Measurements from ENCODE around the gene KRTAP3-1. TPM values are rescaled to one million over a fixed set of nuclear protein-coding genes. Genes with fewer than 3 reads are reported as not detected.

Gene KRTAP3-1
- total and polyA plus RNA-seq, 2 donors from 2014 or later: not detected

DNA sequence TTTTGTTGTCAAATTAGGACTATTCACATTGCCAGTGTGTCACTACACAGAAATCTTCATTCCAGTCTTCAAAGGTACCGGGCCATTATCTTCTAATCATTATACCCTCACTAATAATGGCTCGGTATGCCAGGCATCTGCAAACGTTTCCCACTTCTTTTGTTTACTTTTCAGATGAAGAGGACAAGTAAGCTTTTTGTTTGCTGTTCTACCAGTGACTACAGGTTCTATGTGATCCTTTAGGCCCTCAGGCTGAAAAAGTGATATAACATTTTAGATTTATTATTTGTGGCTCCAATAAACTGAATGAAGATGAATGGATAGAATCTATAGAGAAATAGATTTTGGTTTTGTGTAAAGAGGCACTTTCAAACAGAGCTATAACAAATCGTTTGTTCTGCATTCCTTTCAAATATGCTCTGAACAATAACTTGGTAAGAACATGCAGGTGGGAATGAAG lies 403 bp upstream of the KRTAP3-1 start:
- H3K4me1 ChIP-seq (ENCODE audit: control insufficient read depth in 2 of 3, insufficient read depth in 2 of 3, low read depth in 1 of 3, low read length in 3 of 3): no peaks in the 10 kb centered on the region
- intact Hi-C loops (cut with DNase I): no loop called here
- H3K36me3 ChIP-seq (ENCODE audit: control insufficient read depth in 2 of 3, insufficient read depth in 3 of 3, low read length in 3 of 3): no peaks in the 10 kb centered on the region
- no peak overlapping the region for H3K4me3 ChIP-seq (ENCODE audit: low read length in 3 of 3)
- no peak for FAIRE-seq
- H3K9ac ChIP-seq (ENCODE audit: low read length in 3 of 3): no peak overlapping the region
- no peaks in the 10 kb centered on the region for H3K27me3 ChIP-seq (ENCODE audit: control insufficient read depth, insufficient read depth, low read length)
- no peaks in the 10 kb centered on the region for H3K9me3 ChIP-seq (ENCODE audit: control insufficient read depth in 2 of 3, insufficient read depth in 1 of 3, low read length in 3 of 3)
- DNase-seq: no peak
- H3K27ac ChIP-seq (ENCODE audit: low read depth in 2 of 2, low read length in 2 of 2): no peak overlapping the region
- TF ChIP-seq, protein P1, sequence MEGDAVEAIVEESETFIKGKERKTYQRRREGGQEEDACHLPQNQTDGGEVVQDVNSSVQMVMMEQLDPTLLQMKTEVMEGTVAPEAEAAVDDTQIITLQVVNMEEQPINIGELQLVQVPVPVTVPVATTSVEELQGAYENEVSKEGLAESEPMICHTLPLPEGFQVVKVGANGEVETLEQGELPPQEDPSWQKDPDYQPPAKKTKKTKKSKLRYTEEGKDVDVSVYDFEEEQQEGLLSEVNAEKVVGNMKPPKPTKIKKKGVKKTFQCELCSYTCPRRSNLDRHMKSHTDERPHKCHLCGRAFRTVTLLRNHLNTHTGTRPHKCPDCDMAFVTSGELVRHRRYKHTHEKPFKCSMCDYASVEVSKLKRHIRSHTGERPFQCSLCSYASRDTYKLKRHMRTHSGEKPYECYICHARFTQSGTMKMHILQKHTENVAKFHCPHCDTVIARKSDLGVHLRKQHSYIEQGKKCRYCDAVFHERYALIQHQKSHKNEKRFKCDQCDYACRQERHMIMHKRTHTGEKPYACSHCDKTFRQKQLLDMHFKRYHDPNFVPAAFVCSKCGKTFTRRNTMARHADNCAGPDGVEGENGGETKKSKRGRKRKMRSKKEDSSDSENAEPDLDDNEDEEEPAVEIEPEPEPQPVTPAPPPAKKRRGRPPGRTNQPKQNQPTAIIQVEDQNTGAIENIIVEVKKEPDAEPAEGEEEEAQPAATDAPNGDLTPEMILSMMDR (IDR thresholded peaks at IDR 0.05; ENCODE audit: borderline replicate concordance, extremely low read depth, insufficient read depth): no peak

DNA sequence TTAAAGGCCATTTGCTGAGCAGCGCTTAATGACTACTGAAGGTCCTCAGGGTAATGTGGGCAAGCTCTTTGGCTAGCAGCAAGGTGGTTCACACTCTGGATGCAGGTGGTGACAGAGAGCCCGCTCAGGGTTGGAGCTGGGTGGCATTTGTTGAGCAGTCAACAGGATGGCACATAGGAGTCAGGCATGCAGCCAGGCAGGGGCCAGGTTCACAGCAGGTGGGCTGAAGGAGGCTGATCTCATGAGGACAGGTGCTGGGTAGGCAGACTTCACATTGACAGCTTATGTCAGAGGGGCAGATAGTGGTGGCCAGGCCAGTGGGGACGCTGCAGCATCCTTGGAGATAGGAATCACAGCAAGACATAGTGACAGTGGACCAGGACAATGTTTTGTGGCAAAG lies 4.5 kb downstream of the KRTAP3-1 start:
- no peak for DNase-seq
- FAIRE-seq: no peak
- TF ChIP-seq, protein P1 (IDR thresholded peaks at IDR 0.05; ENCODE audit: borderline replicate concordance, extremely low read depth, insufficient read depth): no peak
- H3K4me3 ChIP-seq (ENCODE audit: low read length in 3 of 3): no peak overlapping the region
- no peak overlapping the region for H3K9ac ChIP-seq (ENCODE audit: low read length in 3 of 3)
- no peaks in the 10 kb centered on the region for H3K27me3 ChIP-seq (ENCODE audit: control insufficient read depth, insufficient read depth, low read length)
- no peak overlapping the region for H3K27ac ChIP-seq (ENCODE audit: low read depth in 2 of 2, low read length in 2 of 2)
- H3K9me3 ChIP-seq (ENCODE audit: control insufficient read depth in 2 of 3, insufficient read depth in 1 of 3, low read length in 3 of 3): no peaks in the 10 kb centered on the region
- intact Hi-C loops (cut with DNase I): no loop called here
- no peaks in the 10 kb centered on the region for H3K36me3 ChIP-seq (ENCODE audit: control insufficient read depth in 2 of 3, insufficient read depth in 3 of 3, low read length in 3 of 3)
- H3K4me1 ChIP-seq (ENCODE audit: control insufficient read depth in 2 of 3, insufficient read depth in 2 of 3, low read depth in 1 of 3, low read length in 3 of 3): no peaks in the 10 kb centered on the region

DNA sequence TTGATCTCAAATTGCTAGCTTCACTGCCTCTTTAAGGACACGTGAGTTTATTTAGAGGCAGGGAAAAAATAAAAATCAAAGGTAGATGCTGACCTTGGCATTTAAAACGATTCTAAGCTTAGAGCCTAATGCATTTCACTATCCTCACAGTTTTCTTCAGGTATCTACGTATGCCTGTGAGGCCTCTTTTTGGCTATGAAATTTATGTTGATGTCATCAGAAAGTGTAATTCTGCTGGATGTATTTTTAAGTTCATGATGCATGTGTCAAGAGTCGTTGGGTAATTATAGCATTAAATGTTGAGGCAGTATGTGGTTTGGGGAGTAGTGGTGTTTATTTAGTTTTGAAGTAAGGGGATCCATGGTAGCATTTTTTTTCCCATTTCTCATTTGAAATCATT lies 5.0 kb downstream of the KRTAP3-1 start:
- H3K9ac ChIP-seq (ENCODE audit: low read length in 3 of 3): no peak overlapping the region
- TF ChIP-seq, protein P1 (IDR thresholded peaks at IDR 0.05; ENCODE audit: borderline replicate concordance, extremely low read depth, insufficient read depth): no peak
- no peaks in the 10 kb centered on the region for H3K4me1 ChIP-seq (ENCODE audit: control insufficient read depth in 2 of 3, insufficient read depth in 2 of 3, low read depth in 1 of 3, low read length in 3 of 3)
- intact Hi-C loops (cut with DNase I): no loop called here
- no peak overlapping the region for H3K4me3 ChIP-seq (ENCODE audit: low read length in 3 of 3)
- H3K9me3 ChIP-seq (ENCODE audit: control insufficient read depth in 2 of 3, insufficient read depth in 1 of 3, low read length in 3 of 3): no peaks in the 10 kb centered on the region
- FAIRE-seq (no peak), DNase-seq (no peak)
- no peaks in the 10 kb centered on the region for H3K27me3 ChIP-seq (ENCODE audit: control insufficient read depth, insufficient read depth, low read length)
- no peaks in the 10 kb centered on the region for H3K36me3 ChIP-seq (ENCODE audit: control insufficient read depth in 2 of 3, insufficient read depth in 3 of 3, low read length in 3 of 3)
- no peak overlapping the region for H3K27ac ChIP-seq (ENCODE audit: low read depth in 2 of 2, low read length in 2 of 2)

DNA sequence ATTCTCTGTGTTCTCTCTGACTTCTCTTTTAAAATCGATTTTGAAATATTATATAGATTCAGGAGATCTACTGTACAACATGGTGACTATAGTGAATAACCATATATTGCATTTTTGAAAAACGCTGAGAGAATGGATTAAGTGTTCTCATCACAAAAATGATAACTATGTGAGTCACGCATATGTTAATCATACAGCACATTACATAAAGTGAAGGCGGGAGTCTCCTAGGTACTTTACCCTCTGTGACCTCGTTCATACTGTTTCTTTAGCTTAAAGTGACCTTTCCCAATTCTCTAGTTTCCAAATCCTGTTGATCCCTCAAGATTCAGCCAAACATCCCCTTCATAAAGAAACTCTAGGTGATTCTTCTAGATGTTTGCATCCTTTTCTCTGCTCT lies 6.1 kb downstream of the KRTAP3-1 start:
- no peak overlapping the region for H3K4me3 ChIP-seq (ENCODE audit: low read length in 3 of 3)
- intact Hi-C loops (cut with DNase I): no loop called here
- TF ChIP-seq, protein P1 (IDR thresholded peaks at IDR 0.05; ENCODE audit: borderline replicate concordance, extremely low read depth, insufficient read depth): no peak
- FAIRE-seq (no peak), DNase-seq (no peak)
- H3K4me1 ChIP-seq (ENCODE audit: control insufficient read depth in 2 of 3, insufficient read depth in 2 of 3, low read depth in 1 of 3, low read length in 3 of 3): no peaks in the 10 kb centered on the region
- H3K36me3 ChIP-seq (ENCODE audit: control insufficient read depth in 2 of 3, insufficient read depth in 3 of 3, low read length in 3 of 3): no peaks in the 10 kb centered on the region
- no peaks in the 10 kb centered on the region for H3K27me3 ChIP-seq (ENCODE audit: control insufficient read depth, insufficient read depth, low read length)
- H3K9ac ChIP-seq (ENCODE audit: low read length in 3 of 3): no peak overlapping the region
- H3K9me3 ChIP-seq (ENCODE audit: control insufficient read depth in 2 of 3, insufficient read depth in 1 of 3, low read length in 3 of 3): no peaks in the 10 kb centered on the region
- H3K27ac ChIP-seq (ENCODE audit: low read depth in 2 of 2, low read length in 2 of 2): no peak overlapping the region
